Psoas muscle (tissue), 8 donors: Measurements from ENCODE around the gene NFATC1. TPM values are rescaled to one million over a fixed set of nuclear protein-coding genes. Genes with fewer than 3 reads are reported as not detected.
A peak's percentile ranks its signal among the peaks of the same experiment; 100 is the strongest.

Experiments used
- ATAC-seq, 4 donors: fragments of 200-7000 bp; cut with Tn5 transposase; one replicate each; pipeline ENCODE4 v1.9.1; 2020; ENCODE audit warnings: moderate library complexity in 3 of 4, mild to moderate bottlenecking in 2 of 4
- DNase-seq, 2 donors: peaks; one replicate each; pipeline ENCODE4 v3.0.0-alpha.2; 2020
- H3K27ac ChIP-seq: fragments of 200-600 bp; one replicate; pipeline ENCODE4 v1.8.0; 2022
- H3K27me3 ChIP-seq, 3 donors: fragments of 200-600 bp in 1 of 3; one replicate each; pipeline versions ENCODE4 v1.6.1 to v1.8.0; 2013 to 2022; ENCODE audit warnings: low read length in 2 of 3, mild to moderate bottlenecking in 2 of 3, moderate library complexity in 1 of 3; ENCODE audit not compliant: insufficient read depth in 3 of 3
- H3K36me3 ChIP-seq, 2 donors: fragments of 200-600 bp in 1 of 2; one replicate each; pipeline versions ENCODE4 v1.6.1 to v1.8.0; 2013 to 2022; ENCODE audit warnings: low read depth in 1 of 2, mild to moderate bottlenecking in 1 of 2, moderate library complexity in 1 of 2; ENCODE audit not compliant: insufficient read depth in 1 of 2
- H3K4me1 ChIP-seq: fragments of 200-600 bp; one replicate; pipeline ENCODE4 v1.8.0; 2022
- H3K4me3 ChIP-seq: fragments of 200-600 bp; one replicate; pipeline ENCODE4 v1.8.0; 2022; ENCODE audit warnings: mild to moderate bottlenecking
- H3K9me3 ChIP-seq: fragments of 200-600 bp; one replicate; pipeline ENCODE4 v1.8.0; 2022
- CTCF ChIP-seq: fragments of 200-600 bp; IDR thresholded peaks from one replicate; pipeline ENCODE4 v1.8.0; 2022; ENCODE audit warnings: antibody characterized with exemption
- WGBS, 3 donors: extraction: QIAGEN DNeasy Blood & Tissue Kit; methylation state at CpG; one replicate each; pipeline versions ENCODE4 v1.1.6 to v1.1.7; 2013; 5-methylcytosine and 5-hydroxymethylcytosine counted together
- intact Hi-C, 2 donors: fragments of 100-400 bp; cut with DNase I; formaldehyde crosslinking; loops; one replicate each; pipeline versions ENCODE4 v1.11.0 to v1.14.2; 2022
- polyA plus RNA-seq, 3 donors: library from polyadenylated mRNA; stranded (reverse); fragments of 200-250 nt; gene quantifications; one replicate each; pipeline ENCODE4 v1.2.3, GENCODE V29; 2013
- total RNA-seq, 4 donors: library from RNA; stranded (reverse); fragmentation: NEBNext Ultra II Directional in 2 of 4; extraction: Animal tissue kit (Norgen Biotek cat#: 25700) in 2 of 4; gene quantifications; one replicate each; pipeline versions ENCODE4 v1.2.1 to v1.2.4, GENCODE V29; 2021 to 2023
- donor health status: healthy with polysubstance abuse.
- donor health status: DM: no; HTN: no; CAD: no; lungs with moderate emphysema.
- donor health status: Bipolar disorder and iron deficiency.
- donor health status: healthy.
- donor health status: DM: yes; HTN: yes; CAD: no.
- donor health status: DM: no; HTN: no; CAD: no.
- donor health status: DM: no; HTN: no; CAD: no.
- donor health status: DM: yes; HTN: yes; CAD: no.

NFATC1 gene
- total and polyA plus RNA-seq, 7 donors: 3.0 to 28.7 (median 21.0) TPM

- Histone ChIP-seq H3K4me3 (peak overlapping the region; percentile 66), H3K27ac (peak overlapping the region; percentile 93), H3K36me3 (no peaks in the 10 kb centered on the region), H3K4me1 (peaks cover 21% of the 10 kb centered on the region), H3K27me3 (no peaks in the 10 kb centered on the region), H3K9me3 (no peaks in the 10 kb centered on the region)
- 0 to 3% (median 2%) methylated on average over 8 to 26 of the region's 34 CpGs for WGBS, 3 donors
- DNase-seq (no peak), ATAC-seq (no peak)
- TF ChIP-seq CTCF: no peak
- intact Hi-C loops: loop anchor here in 1 of 2 donors (10.0 kb wide), 1 partner anchor 640 kb away; the partner anchor contains the start of gene RBFA
These were observed 456 bp upstream of the NFATC1 start for GRCh38 chr18:79395308-79395640.

- intact Hi-C loops: loop anchor here in 1 of 2 donors (10.0 kb wide), 1 partner anchor 638 kb away; the partner anchor contains the start of gene RBFA
- Histone ChIP-seq H3K4me3 (peak overlapping the region; percentile 75), H3K4me1 (peaks cover 28% of the 10 kb centered on the region), H3K27me3 (no peaks in the 10 kb centered on the region), H3K9me3 (no peaks in the 10 kb centered on the region), H3K36me3 (no peaks in the 10 kb centered on the region), H3K27ac (peak overlapping the region; percentile 88)
- ATAC-seq: peak in 3 of 4 donors; percentile 27 to 35 (median 32)
- peak; percentile 22 for TF ChIP-seq CTCF
- peak; percentile 66 to 82 for DNase-seq
- WGBS, 3 donors: 14 to 28% (median 16%) methylated on average over 35 to 68 of the region's 68 CpGs
These were observed 909 bp downstream of the NFATC1 start for GRCh38 chr18:79396431-79397246.

GRCh38 chr18:79397247-79397829 lies 1.6 kb downstream of the NFATC1 start:
- Histone ChIP-seq H3K27ac (no peak overlapping the region), H3K4me1 (peaks cover 35% of the 10 kb centered on the region), H3K4me3 (peak overlapping the region; percentile 75)

More at GRCh38 chr18:79397247-79397829, 1.6 kb downstream of the NFATC1 start:
- no peaks in the 10 kb centered on the region for H3K9me3 ChIP-seq
- no peak for TF ChIP-seq CTCF
- H3K36me3 ChIP-seq: no peaks in the 10 kb centered on the region
- ATAC-seq: no peak
- intact Hi-C loops: loop anchor here in 1 of 2 donors (10.0 kb wide), 1 partner anchor 637 kb away; the partner anchor contains the start of gene RBFA
- whole genome bisulfite sequencing, 3 donors: 90 to 93% (median 92%) methylated on average over 27 of the region's 27 CpGs
- DNase-seq: peak in 1 of 2 donors; percentile 35
- no peaks in the 10 kb centered on the region for H3K27me3 ChIP-seq
